ENCODE measurements around the gene SNTG2.

SNTG2 gene

DNA sequence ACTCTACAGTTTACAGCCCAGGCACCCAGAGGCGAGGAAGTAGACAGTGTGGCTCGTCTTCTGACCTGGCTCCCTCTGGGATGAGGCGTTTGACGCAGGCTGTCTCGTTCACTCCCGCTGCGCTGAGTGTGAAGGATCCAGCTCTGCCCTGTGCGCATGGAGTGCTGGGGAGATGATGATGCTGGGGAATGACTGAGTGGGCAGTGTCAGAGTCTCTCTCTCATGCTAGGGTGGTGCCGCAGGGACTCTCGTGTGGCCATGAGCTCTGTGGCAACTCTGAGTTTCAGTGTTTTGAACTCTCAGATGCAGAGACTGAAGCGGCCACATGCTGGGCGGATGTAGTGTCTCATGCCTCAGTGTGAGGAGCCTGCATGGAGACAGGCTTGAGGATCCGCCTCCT lies 344.3 kb downstream of the SNTG2 start:
- TF ChIP-seq POLR2AphosphoS5 (IDR thresholded peaks at IDR 0.05; ENCODE audit: low read depth, low read length) (no peak), REST (IDR thresholded peaks at IDR 0.05; ENCODE audit: insufficient read depth in 1 of 2, low read depth in 2 of 2, low read length in 2 of 2) (no peak), FOXP2 (optimal IDR thresholded peaks at IDR 0.05; ENCODE audit: borderline replicate concordance, extremely low read depth, extremely low read length, insufficient read depth) (no peak), TAF1 (IDR thresholded peaks at IDR 0.05; ENCODE audit: borderline replicate concordance, insufficient read depth, low read length) (no peak), SIN3A (IDR thresholded peaks at IDR 0.05; ENCODE audit: borderline replicate concordance, insufficient read depth, low read length) (no peak)

DNA sequence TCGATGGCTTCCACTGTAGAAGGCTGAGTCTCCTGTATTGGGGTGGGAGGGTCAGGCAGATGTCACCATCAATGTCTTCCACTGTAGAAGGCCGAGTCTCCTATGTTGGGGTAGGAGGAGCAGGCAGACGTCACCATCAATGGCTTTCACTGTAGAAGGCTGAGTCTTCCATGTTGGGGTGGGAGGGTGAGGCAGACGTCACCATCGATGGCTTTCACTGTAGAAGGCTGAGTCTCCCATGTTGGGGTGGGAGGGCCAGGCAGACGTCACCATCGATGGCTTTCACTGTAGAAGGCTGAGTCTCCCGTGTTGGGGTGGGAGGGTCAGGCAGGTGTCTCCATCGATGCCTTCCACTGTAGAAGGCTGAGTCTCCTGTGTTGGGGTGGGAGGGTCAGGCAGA lies 345.1 kb downstream of the SNTG2 start:
- no peak for TF ChIP-seq FOXP2 (optimal IDR thresholded peaks at IDR 0.05; ENCODE audit: borderline replicate concordance, extremely low read depth, extremely low read length, insufficient read depth)
- no peak for TF ChIP-seq POLR2AphosphoS5 (IDR thresholded peaks at IDR 0.05; ENCODE audit: low read depth, low read length)
- TF ChIP-seq REST (IDR thresholded peaks at IDR 0.05; ENCODE audit: insufficient read depth in 1 of 2, low read depth in 2 of 2, low read length in 2 of 2) = no peak
- no peak for TF ChIP-seq TAF1 (IDR thresholded peaks at IDR 0.05; ENCODE audit: borderline replicate concordance, insufficient read depth, low read length)
- no peak for TF ChIP-seq SIN3A (IDR thresholded peaks at IDR 0.05; ENCODE audit: borderline replicate concordance, insufficient read depth, low read length)

DNA sequence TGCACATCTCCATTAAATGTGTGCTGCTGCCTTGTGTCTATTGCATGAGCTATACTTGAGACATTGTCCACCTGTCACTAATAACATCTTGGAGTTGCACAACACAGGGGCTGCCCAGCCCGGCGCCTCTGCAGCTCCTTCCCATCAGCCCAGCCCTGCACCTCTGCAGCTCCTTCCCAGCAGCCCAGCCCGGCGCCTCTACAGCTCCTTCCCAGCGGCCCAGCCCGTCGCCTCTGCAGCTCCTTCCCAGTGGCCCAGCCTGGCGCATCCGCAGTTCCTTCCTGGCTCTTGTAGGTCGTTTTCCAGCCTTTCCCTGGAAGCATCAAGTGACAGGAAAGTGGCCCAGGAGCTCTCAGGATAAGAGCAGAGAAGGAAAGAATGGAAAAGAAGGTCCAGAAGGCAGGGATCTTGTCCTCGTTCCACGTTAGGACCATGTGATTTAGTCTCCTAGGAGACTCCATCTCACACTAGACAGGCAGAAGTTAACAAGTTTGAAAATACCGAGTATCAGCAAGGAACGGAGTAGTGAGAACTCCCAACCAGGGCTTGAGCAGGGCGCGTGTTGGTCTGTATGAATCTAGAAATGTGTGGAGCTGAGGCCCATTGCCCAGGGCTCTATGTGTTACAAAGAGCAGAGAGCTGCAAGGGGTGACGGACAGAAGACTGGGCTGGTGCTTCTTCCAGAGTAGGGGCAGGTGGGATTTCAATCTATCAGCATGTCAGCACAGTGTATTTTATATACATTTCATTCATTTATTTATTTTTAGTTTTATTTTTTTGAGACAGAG lies 346.9 kb downstream of the SNTG2 start:
- TF ChIP-seq POLR2AphosphoS5 (IDR thresholded peaks at IDR 0.05; ENCODE audit: low read depth, low read length) (no peak), REST (IDR thresholded peaks at IDR 0.05; ENCODE audit: insufficient read depth in 1 of 2, low read depth in 2 of 2, low read length in 2 of 2) (no peak), TAF1 (IDR thresholded peaks at IDR 0.05; ENCODE audit: borderline replicate concordance, insufficient read depth, low read length) (no peak)

DNA sequence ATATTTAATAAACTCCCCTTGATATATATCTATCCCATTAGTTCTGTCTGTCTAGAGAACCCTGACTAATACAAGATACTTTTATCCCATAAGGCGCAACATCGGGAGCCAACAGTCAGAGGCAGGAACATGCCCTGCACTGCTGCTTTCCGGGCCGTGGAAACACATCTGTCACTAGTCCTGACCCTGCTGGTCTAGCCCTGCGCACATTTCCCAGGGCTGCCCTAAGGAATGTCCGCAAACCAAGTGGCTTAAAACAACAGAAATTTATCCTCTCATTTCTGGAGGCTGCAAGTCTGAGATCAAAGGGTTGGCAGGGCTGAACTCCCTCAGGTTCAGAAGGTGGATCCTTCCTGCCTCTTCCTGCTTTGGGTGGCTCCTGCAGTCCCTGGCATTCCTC lies 348.4 kb downstream of the SNTG2 start:
- TF ChIP-seq REST (IDR thresholded peaks at IDR 0.05; ENCODE audit: insufficient read depth in 1 of 2, low read depth in 2 of 2, low read length in 2 of 2) = no peak
- TF ChIP-seq TAF1 (IDR thresholded peaks at IDR 0.05; ENCODE audit: borderline replicate concordance, insufficient read depth, low read length) = no peak
- TF ChIP-seq FOXP2 (optimal IDR thresholded peaks at IDR 0.05; ENCODE audit: borderline replicate concordance, extremely low read depth, extremely low read length, insufficient read depth) = no peak
- no peak for TF ChIP-seq POLR2AphosphoS5 (IDR thresholded peaks at IDR 0.05; ENCODE audit: low read depth, low read length)
- TF ChIP-seq SIN3A (IDR thresholded peaks at IDR 0.05; ENCODE audit: borderline replicate concordance, insufficient read depth, low read length) = no peak
